GM19351 (cell line): ENCODE measurements around the gene NHEJ1.

Experiments used
- ATAC-seq: cut with Tn5 transposase; IDR thresholded peaks from one replicate; pipeline ENCODE4 v1.9.1; 2021; ENCODE audit warnings: mild to moderate bottlenecking, moderate library complexity; ENCODE audit not compliant: unreplicated experiment

NHEJ1 gene

DNA sequence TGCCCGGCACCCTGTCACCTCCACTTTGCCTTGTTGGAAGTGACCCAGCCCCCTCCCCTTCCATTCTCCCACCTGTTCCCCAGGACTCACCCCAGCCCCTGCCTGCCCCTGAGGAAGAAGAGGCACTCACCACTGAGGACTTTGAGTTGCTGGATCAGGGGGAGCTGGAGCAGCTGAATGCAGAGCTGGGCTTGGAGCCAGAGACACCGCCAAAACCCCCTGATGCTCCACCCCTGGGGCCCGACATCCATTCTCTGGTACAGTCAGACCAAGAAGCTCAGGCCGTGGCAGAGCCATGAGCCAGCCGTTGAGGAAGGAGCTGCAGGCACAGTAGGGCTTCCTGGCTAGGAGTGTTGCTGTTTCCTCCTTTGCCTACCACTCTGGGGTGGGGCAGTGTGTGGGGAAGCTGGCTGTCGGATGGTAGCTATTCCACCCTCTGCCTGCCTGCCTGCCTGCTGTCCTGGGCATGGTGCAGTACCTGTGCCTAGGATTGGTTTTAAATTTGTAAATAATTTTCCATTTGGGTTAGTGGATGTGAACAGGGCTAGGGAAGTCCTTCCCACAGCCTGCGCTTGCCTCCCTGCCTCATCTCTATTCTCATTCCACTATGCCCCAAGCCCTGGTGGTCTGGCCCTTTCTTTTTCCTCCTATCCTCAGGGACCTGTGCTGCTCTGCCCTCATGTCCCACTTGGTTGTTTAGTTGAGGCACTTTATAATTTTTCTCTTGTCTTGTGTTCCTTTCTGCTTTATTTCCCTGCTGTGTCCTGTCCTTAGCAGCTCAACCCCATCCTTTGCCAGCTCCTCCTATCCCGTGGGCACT is 21.9 kb upstream of the NHEJ1 start:
- ATAC-seq = no peak

DNA sequence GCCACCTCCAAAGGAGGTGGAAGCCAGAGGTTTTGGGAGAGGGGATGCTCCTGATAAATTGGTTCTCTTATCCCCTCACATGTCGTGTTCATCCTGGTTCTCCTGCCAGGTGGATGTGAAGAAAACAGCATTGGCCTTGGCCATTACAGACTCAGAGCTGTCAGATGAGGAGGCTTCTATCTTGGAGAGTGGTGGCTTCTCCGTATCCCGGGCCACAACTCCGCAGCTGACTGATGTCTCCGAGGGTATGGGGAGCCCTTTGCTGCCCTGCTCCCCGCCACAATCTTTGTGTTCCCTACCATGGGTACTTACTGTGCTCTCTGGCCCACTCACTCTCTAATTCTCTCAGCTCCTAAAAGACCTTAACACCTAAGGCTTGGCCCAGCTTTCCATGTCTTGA is 20.9 kb upstream of the NHEJ1 start:
- ATAC-seq = no peak

DNA sequence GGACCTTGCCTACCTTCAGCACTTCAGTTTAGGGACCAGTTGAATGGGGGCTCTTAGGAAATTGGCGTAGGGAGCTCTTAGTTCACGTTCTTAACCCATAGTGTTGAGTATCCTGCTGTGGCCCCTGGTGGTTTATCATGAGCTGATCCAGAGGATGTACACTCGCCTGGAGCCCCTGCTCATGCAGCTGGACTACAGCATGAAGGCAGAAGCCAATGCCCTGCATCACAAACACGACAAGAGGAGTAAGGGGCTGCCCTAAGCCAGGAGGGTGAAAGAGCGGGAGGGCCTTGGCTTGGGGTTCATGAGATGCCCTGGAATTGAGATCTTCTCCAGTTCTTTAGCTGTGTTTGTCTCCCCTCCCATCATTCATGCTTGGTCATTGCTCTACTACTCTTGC is 20.3 kb upstream of the NHEJ1 start:
- ATAC-seq = no peak

DNA sequence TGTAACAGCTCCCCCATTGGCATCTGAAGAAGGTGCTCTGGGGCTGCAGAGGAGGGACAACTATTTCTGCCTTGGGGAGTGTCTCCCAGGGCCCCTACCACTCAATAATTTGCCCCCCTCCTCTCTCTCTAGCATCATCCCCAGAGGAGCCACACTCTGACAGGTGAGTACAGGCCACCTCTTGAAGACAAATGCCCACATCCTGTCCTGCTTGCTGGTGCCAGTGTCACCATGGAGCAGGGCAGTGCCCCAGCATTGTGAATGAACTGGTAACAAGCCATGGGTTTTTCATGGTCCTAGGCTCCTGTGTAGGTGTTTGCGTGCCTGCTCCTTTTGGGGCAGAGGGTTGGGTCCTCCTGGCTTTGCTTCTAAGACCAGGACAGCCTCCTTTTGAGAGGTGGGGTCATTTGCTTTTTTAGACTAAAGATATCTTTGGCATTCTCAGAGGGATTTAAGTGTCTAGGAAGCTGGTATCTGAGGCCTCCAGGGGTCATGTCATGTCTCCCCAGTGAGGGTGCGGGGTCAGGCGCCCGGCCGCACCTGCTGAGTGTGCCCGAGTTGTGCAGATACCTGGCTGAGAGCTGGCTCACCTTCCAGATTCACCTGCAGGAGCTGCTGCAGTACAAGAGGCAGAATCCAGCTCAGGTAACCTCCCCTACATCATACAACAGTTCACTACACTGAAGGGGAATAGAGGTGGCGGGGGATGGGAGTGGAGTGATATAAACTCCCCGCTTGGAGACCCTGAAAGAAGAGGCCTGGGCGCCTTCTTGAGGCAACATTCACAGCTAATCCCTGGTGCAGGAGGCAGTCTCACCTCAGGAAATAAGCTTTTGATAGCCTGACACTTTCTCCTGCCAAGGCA is 19.2 kb upstream of the NHEJ1 start:
- no peak for ATAC-seq

DNA sequence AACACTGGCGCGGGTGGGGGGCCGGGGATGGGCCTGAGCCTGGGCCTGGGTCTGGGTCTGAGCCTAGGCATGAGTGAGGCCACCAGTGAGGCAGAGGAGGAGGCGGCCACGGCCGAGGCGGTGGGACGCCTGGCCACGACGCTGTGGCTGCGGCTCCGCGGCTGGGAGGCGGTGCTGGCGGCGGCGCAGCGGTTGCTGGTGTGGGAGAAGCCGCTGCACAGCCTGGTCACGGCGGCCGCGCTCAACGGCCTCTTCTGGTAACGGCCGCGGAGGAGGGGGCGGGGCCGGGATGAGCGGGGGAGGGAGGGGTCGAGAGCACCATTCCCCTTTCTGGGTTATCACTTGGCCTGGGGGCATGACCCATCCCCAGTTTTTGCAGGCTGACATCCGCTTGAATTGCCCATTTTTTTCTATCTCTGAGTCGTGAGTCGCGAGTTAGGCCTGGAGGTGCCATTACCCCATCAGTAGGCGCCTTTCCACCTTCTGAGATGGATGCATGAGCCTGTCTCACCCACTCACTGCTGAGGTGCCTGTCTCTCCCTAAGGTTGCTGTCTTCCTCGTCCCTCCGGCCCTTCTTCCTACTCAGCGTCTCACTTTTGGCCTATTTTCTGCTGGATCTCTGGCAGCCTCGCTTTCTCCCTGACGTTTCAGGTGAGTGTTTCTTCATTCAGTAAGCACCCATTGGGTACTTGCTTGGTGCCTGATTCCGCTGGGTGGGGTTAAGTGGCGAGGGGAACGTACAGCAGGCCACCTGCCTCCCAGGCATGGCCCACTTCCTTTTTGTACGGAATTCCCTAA is 18.0 kb upstream of the NHEJ1 start:
- ATAC-seq = peak; percentile 12

DNA sequence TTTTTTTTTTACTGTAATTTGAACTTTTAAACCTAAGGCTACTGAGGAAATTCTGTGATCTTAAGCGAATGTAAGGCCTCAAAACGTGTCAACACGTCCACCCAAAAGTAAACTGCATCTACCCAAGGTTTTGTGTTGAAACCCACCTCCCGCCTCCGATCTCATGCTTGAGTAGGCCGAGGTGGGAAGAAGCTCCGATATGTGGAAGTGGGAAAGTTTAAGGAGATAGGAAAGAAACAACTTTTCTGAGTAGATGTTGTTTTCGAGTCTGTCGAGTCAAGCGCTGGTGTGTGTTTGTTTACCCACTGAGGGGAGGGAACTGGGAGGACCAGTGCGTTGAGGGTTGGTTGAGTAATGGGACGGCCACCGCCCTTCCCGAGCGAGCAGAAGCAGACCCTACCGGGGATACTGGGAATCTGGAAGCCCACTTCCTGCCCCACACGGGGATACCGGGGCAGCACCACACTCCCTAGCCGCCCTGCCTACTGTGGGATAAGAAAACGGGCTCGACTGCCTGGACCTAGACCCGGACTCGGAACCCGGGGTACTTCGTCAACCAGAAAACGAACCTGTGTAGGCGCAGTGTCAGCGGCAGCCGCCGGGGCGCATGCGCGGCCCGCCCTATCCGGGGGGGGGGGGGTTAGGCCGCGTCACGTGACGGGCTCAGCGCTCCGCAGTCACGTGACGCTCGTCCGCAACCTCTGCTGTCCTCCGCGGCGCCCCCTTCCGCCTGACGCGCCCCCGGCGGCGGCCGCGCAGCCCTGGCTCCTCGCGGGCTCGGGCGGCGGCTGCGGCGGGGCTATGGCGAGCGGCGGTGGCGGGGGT is 17.1 kb upstream of the NHEJ1 start, which contains the start of gene RETREG2:
RETREG2 (plus strand) TSS at position 724 of the 825 bp plus-strand sequence; CDS start at position 802, 78 bp downstream.
- peak; percentile 37 for ATAC-seq

DNA sequence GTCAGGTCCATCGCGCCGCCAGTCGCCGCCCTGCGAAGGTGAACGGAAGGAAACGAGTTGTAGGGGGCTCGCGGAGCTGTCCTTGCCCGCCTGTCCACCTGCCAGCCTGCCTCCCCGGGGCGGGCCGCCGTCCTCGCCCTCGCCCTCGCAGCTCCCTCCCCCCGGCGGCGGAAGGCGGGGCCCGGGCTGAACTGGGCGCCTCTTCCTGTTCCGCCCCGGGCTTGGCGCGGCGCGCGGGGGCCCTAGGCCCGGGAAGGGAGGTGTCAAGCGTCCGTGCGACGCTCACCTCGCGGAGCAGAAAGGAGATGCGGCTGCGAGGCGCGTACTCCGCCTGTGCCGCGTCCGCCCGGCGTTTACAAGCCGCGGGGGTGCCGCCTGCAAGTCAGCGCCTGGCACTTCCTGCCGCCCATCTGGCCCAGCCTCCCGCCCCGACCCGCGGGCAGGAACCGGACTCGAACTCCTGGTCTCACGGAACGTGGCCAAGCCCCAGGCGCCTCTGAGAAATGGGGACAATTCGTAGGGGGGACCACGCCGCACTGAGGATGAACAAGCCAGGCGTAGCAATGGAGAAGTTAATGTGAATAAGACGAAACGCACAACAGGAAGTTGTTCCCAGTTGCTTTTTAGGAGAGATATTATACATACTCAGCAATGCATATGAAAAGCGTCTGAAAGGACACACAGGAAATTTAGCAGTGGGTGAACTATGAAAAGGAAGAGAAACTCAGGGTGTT is 16.4 kb upstream of the NHEJ1 start, which contains the start of gene CNPPD1:
CNPPD1 (minus strand) TSS at position 108 of the 734 bp plus-strand sequence; CDS start at position 11, 97 bp downstream.
- ATAC-seq = peak; percentile 66

DNA sequence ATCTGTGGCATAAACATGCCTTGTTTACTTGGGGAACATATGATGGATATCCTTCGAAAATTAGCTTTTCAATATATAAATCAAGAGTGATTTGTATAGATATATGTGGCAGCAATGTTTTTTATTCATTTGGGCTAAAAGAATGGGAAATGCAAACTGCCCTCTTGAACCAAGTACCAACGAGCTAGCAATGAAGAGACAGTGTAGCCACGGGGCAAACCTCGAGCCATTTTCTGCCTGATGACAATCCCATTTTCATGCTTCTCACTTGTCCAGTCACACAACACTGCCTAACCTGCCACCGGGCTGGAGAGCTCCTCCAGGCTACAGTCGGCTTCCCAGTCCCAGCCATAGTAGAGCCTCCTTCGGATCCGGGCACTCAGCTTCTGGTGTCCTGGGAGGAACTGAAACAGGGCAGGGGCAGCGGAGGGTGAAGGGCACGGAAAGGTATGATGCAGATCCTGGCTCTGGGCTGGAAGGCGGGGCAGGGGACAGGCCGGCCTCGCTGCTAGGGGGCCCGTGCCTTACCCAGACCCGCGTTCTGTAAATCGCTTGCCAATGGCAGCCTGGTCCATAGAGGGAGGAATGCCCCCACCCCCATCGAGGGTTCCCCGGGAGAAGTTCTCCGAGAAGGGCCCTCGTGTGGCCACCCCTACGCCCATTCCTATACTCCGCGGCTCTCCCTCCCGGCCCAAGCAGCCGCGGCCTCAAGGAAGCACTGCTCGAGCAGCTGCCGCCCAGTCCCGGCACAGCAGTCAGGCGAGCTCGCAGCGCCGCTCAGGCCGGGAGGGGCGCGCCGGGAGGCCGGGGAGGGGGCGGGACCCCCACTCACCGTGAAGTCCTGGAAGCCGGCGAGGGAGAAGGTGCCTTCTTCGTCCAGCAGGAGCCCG is 15.6 kb upstream of the NHEJ1 start:
- peak; percentile 28 for ATAC-seq

DNA sequence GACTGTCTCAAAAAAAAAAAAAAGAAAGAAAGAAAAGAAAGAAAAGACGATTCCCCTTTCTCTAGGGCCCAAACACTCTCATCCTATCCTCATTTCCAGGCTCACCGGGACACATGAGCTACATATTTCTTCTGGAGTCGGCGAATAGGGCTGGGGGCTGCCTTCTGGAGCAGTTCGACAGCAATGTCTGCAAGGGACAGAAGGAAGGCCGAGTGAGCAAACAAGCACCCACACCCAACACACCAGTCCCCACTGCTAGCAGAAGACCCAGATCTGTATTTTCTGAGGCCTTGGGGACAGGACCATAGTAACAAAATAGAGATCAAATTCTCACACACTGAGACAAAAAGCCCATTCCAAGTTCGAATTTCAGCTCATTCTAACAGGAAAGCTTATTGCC is 14.9 kb upstream of the NHEJ1 start:
- ATAC-seq = no peak

DNA sequence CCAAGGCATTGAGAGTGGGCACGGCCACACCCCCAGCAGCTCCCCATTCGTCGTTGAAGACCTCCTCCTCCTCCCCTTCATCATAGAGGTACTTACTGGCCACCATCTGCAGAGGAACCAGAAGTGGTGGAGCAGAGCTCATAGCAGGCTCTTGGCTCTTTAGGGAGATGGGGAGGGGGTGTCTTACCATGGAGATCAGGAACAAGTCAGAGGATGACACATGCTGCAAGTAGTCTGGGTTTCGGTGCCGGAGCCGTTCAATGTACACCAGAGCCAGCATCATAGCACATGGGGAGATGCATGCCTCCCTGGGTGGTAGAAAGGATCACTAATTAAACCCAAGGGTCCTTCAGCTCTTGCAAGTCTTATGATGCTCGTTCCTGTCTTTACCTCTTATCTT is 14.2 kb upstream of the NHEJ1 start:
- ATAC-seq = no peak

DNA sequence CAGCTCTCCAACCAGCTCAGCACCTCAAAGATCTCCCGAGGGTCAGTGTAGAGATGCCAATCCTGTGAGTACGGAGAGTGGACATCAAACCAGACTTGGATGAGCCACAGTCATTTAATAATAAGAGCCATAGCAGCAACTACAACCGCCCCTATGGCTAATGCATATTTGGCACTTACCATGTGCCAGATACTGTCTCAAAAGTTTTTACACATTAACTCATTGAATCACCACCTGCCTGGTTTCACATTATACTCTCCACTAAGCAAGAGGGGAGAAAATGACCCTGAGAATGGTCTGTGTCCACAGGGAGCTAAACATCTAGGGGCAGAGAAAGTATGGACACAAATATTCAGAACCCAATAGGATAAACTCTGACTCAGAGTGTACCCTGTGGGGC is 13.5 kb upstream of the NHEJ1 start:
- no peak for ATAC-seq

DNA sequence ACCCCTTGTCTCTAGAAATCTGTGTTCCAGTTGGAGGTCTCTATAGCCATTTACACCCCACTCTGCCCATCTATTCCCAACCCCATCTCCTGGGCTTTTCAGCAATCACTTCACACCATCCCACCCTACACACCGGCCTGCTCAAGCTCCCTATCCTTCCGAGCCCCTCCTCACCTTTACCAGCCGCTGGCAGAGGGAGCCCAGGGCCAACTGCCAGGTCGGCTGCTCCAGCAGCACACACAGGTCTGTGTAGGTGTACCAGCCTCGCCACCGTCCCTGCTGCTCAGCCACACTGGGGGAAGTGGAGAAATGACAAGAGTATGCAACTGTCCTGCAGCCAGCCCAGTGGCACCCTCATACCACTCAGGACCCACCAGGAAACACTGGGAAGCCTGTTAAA is 12.6 kb upstream of the NHEJ1 start:
- ATAC-seq = no peak

DNA sequence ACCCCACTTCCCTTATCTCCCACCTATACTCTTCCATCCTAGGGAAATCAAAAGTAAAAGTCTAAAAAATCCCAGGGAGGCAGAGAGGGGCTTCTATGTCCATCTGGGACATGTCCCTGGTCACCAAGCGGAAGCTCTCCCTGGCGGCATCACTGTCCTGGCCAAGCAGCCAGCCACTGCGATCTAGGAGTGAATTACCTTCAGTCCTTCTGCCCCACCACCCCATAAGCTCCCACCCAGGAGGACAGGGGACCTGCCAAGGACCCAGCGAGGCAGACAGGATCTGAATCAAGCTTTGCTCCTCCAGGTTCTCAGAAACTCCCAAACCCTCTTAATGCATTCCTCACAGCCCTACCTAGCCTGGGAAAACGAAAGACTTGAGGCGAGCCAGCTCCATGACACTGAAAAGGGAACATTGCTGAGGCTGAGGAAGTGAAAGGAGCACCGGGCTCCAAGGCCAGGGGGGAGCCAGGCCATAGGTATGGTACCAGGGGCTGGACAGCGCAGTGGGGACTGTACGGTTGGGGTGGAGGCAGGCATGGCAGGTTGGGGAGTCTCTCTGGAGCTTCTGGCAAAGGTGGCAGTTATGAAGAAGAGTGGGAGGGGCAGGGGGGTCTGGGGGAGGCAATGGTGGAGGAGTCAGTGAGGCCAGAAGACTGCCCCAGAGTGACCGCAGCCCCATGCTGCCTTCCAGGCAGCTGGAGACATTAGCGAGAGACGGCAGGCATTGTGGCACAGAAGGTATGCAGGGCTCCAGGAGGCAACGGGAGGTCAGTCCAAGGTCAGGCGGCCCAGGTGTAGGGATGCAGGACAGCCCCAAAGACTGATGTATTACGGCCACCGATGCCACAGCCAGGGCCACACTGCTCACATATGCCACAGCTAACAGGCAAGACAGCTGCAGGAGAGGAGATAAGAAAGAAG is 11.9 kb upstream of the NHEJ1 start:
- no peak for ATAC-seq

DNA sequence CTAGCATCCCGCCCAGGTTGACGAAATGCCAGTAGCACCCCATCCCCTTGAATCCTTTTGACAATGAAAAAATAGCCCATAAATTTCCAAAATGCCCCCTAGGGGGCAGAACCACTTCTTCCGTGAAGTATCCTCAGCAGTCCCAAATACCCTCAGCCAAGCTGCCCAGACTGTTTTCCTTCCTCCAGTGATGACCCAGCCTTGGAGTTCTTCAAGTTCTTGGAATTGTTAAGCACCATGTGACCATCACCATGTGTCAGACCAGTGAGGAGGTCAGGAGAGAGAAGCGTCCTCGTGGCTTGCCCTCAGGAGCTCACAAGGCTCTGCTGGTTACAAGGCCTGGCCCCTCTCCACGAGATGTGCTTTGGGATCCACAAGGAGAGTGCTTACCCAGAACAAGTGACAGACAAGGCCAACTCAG is 10.6 kb upstream of the NHEJ1 start:
- no peak for ATAC-seq

DNA sequence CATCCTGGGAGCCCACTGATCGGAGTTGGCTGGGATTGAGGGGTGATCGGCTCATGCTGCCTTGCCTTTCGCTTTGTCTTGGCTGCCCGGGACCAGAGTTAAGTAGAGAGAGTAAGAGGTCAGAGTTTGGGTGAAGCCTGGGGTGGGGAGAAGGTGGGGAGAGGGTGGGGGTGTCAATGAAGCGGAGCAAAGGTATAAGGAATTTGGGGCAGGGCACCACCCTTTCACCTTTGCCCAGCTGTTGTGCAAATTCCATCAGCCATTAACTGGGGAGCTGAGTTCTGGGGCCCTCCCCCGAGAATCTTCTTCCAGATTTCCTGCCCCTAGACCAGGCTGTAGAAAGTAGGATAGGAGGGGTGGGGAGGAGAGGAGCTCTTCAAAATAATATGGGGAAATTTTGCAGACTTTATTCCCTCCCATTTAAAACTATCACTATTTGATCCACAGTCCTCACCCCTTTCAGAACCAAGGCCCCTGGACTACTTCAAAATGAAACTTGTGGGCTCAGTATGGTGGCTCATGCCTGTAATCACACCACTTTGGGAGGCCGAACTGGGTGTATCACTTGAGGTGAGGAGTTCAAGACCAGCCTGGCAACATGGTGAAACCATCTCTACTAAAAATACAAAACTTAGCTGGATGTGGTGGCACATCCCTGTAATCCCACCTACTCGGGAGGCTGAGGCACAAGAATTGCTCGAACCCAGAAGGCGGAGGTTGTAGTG is 9.5 kb upstream of the NHEJ1 start, which contains the start of gene SLC23A3:
SLC23A3 (minus strand) TSS at position 100 of the 725 bp plus-strand sequence; CDS start at position 55, 45 bp downstream.
- no peak for ATAC-seq

DNA sequence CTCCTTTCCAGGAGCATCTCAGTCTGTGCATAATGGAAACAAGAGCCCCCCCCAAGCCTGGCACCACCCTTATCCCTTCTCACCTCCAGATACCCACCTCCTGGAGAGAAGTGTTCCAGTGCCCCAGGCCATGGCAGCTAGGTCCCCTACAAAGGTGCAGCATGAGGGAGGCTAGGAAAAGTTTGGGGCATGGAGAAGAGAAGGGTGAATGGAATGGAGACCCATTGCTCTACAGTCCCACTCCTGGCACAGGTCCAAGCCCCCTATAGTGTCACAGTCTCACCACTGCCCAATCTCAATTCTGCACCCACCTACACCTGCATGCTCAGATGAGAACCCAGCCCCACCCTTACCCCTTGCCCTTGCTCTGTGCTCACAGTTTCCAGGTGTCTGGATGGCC is 8.3 kb upstream of the NHEJ1 start:
- ATAC-seq = no peak

DNA sequence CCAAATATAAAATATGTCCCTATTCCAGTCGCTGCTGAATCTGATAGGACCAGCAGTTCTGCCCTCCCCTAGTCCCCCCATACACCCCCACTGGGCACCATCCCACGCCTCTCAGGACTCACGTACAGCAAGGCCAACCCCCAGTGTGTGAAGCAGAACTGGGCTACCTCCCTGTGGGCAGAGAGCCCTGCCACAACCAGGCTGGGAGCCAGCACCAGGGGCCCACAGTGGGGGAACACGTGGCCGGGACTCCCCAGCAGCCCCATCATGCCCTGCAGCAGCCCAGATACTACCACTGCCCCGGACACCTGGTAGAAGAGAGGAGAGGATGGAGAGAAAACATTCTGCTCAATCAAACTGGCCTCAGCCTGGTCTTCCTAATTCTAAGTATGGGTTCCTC is 7.9 kb upstream of the NHEJ1 start:
- ATAC-seq = no peak
